Parathyroid adenoma (tissue), 2 donors: ENCODE measurements around the gene AUTS2.

Source experiments
- H2AFZ ChIP-seq: fragments of 300-600 bp; sonication (generic); one replicate; pipeline ENCODE4 v1.7.0; 2017; ENCODE audit warnings: antibody characterized with exemption, mild to moderate bottlenecking
- H3K27ac ChIP-seq: fragments of 300-600 bp; sonication (generic); one replicate; pipeline ENCODE4 v1.7.0; 2017
- H3K27me3 ChIP-seq: fragments of 300-600 bp; sonication (generic); one replicate; pipeline ENCODE4 v1.7.0; 2017; ENCODE audit warnings: low read length; ENCODE audit not compliant: control insufficient read depth, insufficient read depth
- H3K36me3 ChIP-seq: fragments of 300-600 bp; sonication (generic); one replicate; pipeline ENCODE4 v1.7.0; 2017; ENCODE audit warnings: low read length; ENCODE audit not compliant: control insufficient read depth, insufficient read depth
- H3K4me1 ChIP-seq: fragments of 300-600 bp; sonication (generic); one replicate; pipeline ENCODE4 v1.7.0; 2017; ENCODE audit warnings: control low read depth
- H3K4me2 ChIP-seq: fragments of 300-600 bp; sonication (generic); one replicate; pipeline ENCODE4 v1.7.0; 2017; ENCODE audit warnings: low read length
- H3K4me3 ChIP-seq: fragments of 300-600 bp; sonication (generic); one replicate; pipeline ENCODE4 v1.7.0; 2017; ENCODE audit warnings: low read depth, low read length
- H3K79me2 ChIP-seq: fragments of 300-600 bp; sonication (generic); one replicate; pipeline ENCODE4 v1.7.0; 2017; ENCODE audit warnings: control low read depth
- H3K9ac ChIP-seq: fragments of 300-600 bp; sonication (generic); one replicate; pipeline ENCODE4 v1.7.0; 2017; ENCODE audit warnings: mild to moderate bottlenecking
- H3K9me3 ChIP-seq: fragments of 300-600 bp; sonication (generic); one replicate; pipeline ENCODE4 v1.7.0; 2017; ENCODE audit warnings: low read length; ENCODE audit not compliant: control insufficient read depth
- CTCF ChIP-seq: fragments of 300-600 bp; sonication (generic); IDR thresholded peaks from one replicate; pipeline ENCODE4 v1.7.0; 2017; ENCODE audit warnings: antibody characterized with exemption, mild to moderate bottlenecking
- donor health status: primary hyperparathyroidism.

AUTS2 gene

GRCh38 chr7:70681469-70682350 lies 1083.4 kb downstream of the AUTS2 start:
- no peak overlapping the region for H3K9ac ChIP-seq
- H3K4me1 ChIP-seq: no peaks in the 10 kb centered on the region
- TF ChIP-seq CTCF: no peak
- no peaks in the 10 kb centered on the region for H3K36me3 ChIP-seq
- H3K27me3 ChIP-seq: no peaks in the 10 kb centered on the region
- H2AFZ ChIP-seq: no peak overlapping the region
- no peak overlapping the region for H3K27ac ChIP-seq
- no peaks in the 10 kb centered on the region for H3K9me3 ChIP-seq
- H3K79me2 ChIP-seq: no peaks in the 10 kb centered on the region
- no peak overlapping the region for H3K4me3 ChIP-seq
- no peak overlapping the region for H3K4me2 ChIP-seq

- Histone ChIP-seq H2AFZ (no peak overlapping the region), H3K4me3 (no peak overlapping the region), H3K4me1 (no peaks in the 10 kb centered on the region), H3K27me3 (no peaks in the 10 kb centered on the region), H3K27ac (no peak overlapping the region), H3K79me2 (no peaks in the 10 kb centered on the region), H3K9ac (no peak overlapping the region), H3K4me2 (no peak overlapping the region), H3K9me3 (no peaks in the 10 kb centered on the region), H3K36me3 (no peaks in the 10 kb centered on the region)
- TF ChIP-seq CTCF: no peak
These were observed 1085.9 kb downstream of the AUTS2 start for GRCh38 chr7:70684173-70684572.

GRCh38 chr7:70693321-70693685 lies 1095.0 kb downstream of the AUTS2 start:
- no peak overlapping the region for H3K9ac ChIP-seq
- no peaks in the 10 kb centered on the region for H3K9me3 ChIP-seq
- H3K36me3 ChIP-seq: no peaks in the 10 kb centered on the region
- H3K79me2 ChIP-seq: no peaks in the 10 kb centered on the region
- TF ChIP-seq CTCF: no peak
- peak overlapping the region; percentile 79 for H2AFZ ChIP-seq
- peak overlapping the region; percentile 71 for H3K4me2 ChIP-seq
- peak overlapping the region; percentile 17 for H3K27ac ChIP-seq
- peaks cover 4% of the 10 kb centered on the region for H3K4me1 ChIP-seq
- H3K27me3 ChIP-seq: no peaks in the 10 kb centered on the region
- H3K4me3 ChIP-seq: no peak overlapping the region

- H3K9me3 ChIP-seq: no peaks in the 10 kb centered on the region
- H3K27me3 ChIP-seq: no peaks in the 10 kb centered on the region
- peak overlapping the region; percentile 47 for H3K4me3 ChIP-seq
- H3K9ac ChIP-seq: no peak overlapping the region
- H2AFZ ChIP-seq: peak overlapping the region; percentile 79
- peak overlapping the region; percentile 17 for H3K27ac ChIP-seq
- TF ChIP-seq CTCF: no peak
- peaks cover 4% of the 10 kb centered on the region for H3K4me1 ChIP-seq
- H3K79me2 ChIP-seq: no peaks in the 10 kb centered on the region
- no peaks in the 10 kb centered on the region for H3K36me3 ChIP-seq
- peak overlapping the region; percentile 71 for H3K4me2 ChIP-seq
These were observed 1095.6 kb downstream of the AUTS2 start for GRCh38 chr7:70693686-70694433.
